ENCODE results near the gene GPR21. TPM values are rescaled to one million over a fixed set of nuclear protein-coding genes. Genes with fewer than 3 reads are reported as not detected.
A peak's percentile ranks its signal among the peaks of the same experiment; 100 is the strongest.

The GPR21 gene
- total RNA-seq, 1 donor from 2014 or later = 0.46 TPM

DNA sequence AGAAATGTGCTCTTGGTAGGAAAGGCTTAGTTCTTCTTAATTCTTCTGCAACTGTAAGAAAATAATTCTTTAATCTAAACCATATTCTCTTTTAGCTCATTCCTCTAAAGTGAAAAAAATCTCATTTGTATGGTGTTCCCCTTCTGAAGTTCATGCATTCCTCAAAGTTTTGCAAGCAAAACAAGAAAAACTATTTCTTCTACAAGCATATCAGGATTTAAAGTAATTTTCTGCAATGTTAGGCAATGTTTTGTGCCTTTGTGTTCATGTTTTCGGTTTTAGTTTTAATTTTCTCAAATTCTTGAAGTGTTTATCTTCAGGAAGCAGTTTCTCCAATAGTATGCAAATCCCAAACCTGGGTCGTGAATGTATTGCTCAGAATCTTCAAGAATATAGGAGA, 12.7 kb upstream of the GPR21 start:
- no peaks in the 10 kb centered on the region for H3K9me3 Mint-ChIP-seq
- no peak for DNase-seq (ENCODE audit: extremely low spot score, unreplicated experiment)
- no peaks in the 10 kb centered on the region for H3K4me1 Mint-ChIP-seq (ENCODE audit: unreplicated experiment)
- H3K27ac Mint-ChIP-seq = no peak overlapping the region
- H3K4me3 Mint-ChIP-seq = no peak overlapping the region
- TF ChIP-seq, protein P1, sequence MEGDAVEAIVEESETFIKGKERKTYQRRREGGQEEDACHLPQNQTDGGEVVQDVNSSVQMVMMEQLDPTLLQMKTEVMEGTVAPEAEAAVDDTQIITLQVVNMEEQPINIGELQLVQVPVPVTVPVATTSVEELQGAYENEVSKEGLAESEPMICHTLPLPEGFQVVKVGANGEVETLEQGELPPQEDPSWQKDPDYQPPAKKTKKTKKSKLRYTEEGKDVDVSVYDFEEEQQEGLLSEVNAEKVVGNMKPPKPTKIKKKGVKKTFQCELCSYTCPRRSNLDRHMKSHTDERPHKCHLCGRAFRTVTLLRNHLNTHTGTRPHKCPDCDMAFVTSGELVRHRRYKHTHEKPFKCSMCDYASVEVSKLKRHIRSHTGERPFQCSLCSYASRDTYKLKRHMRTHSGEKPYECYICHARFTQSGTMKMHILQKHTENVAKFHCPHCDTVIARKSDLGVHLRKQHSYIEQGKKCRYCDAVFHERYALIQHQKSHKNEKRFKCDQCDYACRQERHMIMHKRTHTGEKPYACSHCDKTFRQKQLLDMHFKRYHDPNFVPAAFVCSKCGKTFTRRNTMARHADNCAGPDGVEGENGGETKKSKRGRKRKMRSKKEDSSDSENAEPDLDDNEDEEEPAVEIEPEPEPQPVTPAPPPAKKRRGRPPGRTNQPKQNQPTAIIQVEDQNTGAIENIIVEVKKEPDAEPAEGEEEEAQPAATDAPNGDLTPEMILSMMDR (conservative IDR thresholded peaks at IDR 0.05) = no peak
- no peaks in the 10 kb centered on the region for H3K27me3 Mint-ChIP-seq
- peaks cover 16% of the 10 kb centered on the region for H3K36me3 Mint-ChIP-seq

DNA sequence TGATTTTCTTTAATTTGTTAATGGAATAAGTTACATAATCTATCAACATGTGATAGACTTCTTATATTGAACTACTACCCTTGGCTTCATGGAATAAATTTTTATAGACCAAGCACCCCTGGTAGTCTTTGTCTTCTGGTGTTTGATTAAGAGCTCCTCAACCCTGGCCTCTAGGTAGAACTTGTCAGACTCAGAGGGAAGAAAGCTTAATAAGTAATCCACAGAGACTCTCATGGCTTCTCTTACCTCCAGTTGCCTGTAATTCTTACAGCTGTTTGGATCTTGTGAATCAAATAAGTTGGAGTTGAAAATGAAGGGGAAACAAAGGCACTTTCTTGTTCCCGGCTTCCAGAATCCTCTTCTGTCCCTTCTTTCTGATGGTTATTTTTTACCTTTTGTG, 7.0 kb upstream of the GPR21 start:
- H3K4me3 Mint-ChIP-seq = peak overlapping the region; percentile 24
- H3K9me3 Mint-ChIP-seq = no peaks in the 10 kb centered on the region
- no peaks in the 10 kb centered on the region for H3K27me3 Mint-ChIP-seq
- H3K36me3 Mint-ChIP-seq = peaks cover 24% of the 10 kb centered on the region
- H3K27ac Mint-ChIP-seq = no peak overlapping the region
- TF ChIP-seq, protein P1 (conservative IDR thresholded peaks at IDR 0.05) = no peak
- H3K4me1 Mint-ChIP-seq (ENCODE audit: unreplicated experiment) = peaks cover 4% of the 10 kb centered on the region
- no peak for DNase-seq (ENCODE audit: extremely low spot score, unreplicated experiment)

DNA sequence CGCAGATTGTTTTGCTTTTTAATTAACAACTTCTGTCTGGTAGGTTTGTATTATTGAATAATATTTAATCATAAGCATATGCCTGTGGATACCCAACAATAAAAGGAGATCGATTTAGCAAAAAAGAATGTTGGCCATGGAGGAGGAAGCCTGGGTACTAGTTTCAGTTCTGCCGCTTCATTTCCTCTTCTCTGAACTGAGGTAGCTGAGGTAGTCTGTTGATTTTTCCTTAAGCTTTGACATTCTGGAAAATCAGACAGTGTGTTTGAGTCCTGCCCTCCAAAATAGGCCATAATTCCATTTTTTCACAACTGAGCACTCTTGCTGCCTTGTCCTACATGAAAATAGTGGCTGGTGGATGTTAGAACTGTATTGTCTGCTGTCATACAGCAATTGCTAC, 6.0 kb upstream of the GPR21 start:
- peaks cover 4% of the 10 kb centered on the region for H3K4me1 Mint-ChIP-seq (ENCODE audit: unreplicated experiment)
- H3K4me3 Mint-ChIP-seq = no peak overlapping the region
- no peaks in the 10 kb centered on the region for H3K27me3 Mint-ChIP-seq
- no peaks in the 10 kb centered on the region for H3K9me3 Mint-ChIP-seq
- no peak for DNase-seq (ENCODE audit: extremely low spot score, unreplicated experiment)
- TF ChIP-seq, protein P1 (conservative IDR thresholded peaks at IDR 0.05) = no peak
- H3K36me3 Mint-ChIP-seq = peaks cover 20% of the 10 kb centered on the region
- peak overlapping the region; percentile 33 for H3K27ac Mint-ChIP-seq

DNA sequence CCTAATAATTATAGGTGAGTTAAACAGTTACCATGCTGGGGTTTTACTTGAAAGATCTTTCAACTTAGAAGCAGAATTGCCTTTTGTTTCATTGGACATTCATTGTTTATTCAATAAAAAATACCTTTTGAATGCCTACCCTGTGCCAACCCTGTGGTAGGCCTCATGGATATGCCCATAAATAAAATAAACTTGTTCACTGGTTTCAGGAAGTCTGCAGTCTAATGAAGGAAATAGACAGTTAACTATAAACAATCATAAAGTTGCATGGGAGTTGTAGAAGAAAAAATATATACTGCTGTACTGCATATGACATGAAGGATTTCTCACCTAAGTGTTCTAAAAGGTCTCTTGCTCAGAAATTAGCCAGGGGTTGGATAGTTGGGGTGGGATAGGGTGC, 5.3 kb upstream of the GPR21 start:
- Mint-ChIP-seq H3K27ac (peak overlapping the region; percentile 33), H3K4me1 (ENCODE audit: unreplicated experiment) (peaks cover 10% of the 10 kb centered on the region), H3K9me3 (no peaks in the 10 kb centered on the region), H3K36me3 (peaks cover 14% of the 10 kb centered on the region), H3K4me3 (no peak overlapping the region), H3K27me3 (no peaks in the 10 kb centered on the region)
- TF ChIP-seq, protein P1 (conservative IDR thresholded peaks at IDR 0.05) = no peak
- no peak for DNase-seq (ENCODE audit: extremely low spot score, unreplicated experiment)

DNA sequence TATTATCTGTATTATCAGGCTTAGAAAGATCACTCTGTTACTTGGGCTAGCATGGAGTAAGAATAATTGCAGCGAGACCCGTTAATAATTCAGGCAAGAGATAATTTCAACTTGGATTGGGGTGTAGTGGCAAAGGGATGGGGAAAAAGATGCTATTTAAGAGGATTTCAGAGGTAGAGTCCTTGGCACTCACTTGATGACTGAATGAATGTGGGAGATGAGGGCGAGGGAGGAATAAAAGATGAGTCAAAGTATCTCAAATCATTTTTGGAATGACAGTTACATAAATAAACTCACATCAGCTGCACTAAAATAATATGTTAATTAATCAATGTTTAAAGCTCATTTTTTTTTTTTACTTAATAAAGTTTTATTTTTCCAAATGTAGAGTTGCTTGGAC, 4.5 kb upstream of the GPR21 start:
- H3K9me3 Mint-ChIP-seq = no peaks in the 10 kb centered on the region
- no peak for DNase-seq (ENCODE audit: extremely low spot score, unreplicated experiment)
- no peak overlapping the region for H3K4me3 Mint-ChIP-seq
- H3K4me1 Mint-ChIP-seq (ENCODE audit: unreplicated experiment) = peaks cover 18% of the 10 kb centered on the region
- TF ChIP-seq, protein P1 (conservative IDR thresholded peaks at IDR 0.05) = no peak
- no peaks in the 10 kb centered on the region for H3K27me3 Mint-ChIP-seq
- peaks cover 17% of the 10 kb centered on the region for H3K36me3 Mint-ChIP-seq
- no peak overlapping the region for H3K27ac Mint-ChIP-seq

DNA sequence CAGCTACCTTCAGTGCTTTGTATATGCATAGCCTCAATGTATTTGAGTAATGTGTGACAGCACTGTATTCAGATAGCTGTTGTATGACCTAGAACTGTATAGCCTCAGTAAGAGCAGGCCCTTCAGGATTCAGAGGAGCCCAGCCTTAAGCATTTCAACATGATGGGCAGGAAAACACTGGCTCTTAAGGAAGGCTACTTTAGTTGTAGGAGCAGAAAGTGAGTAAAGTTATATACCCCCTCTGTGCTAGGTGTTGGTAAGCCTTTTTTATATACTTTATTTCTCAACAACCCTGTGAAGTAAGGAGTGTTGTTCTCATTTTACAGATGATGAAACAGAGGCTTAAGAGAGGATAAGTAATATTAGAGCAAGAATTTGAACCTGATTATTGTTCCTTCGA, 1.5 kb upstream of the GPR21 start:
- no peak overlapping the region for H3K4me3 Mint-ChIP-seq
- TF ChIP-seq, protein P1 (conservative IDR thresholded peaks at IDR 0.05) = no peak
- no peaks in the 10 kb centered on the region for H3K9me3 Mint-ChIP-seq
- H3K36me3 Mint-ChIP-seq = peaks cover 19% of the 10 kb centered on the region
- H3K27ac Mint-ChIP-seq = no peak overlapping the region
- DNase-seq (ENCODE audit: extremely low spot score, unreplicated experiment) = no peak
- peaks cover 21% of the 10 kb centered on the region for H3K4me1 Mint-ChIP-seq (ENCODE audit: unreplicated experiment)
- H3K27me3 Mint-ChIP-seq = no peaks in the 10 kb centered on the region
